Measurements from ENCODE around the gene MS4A4A. TPM values are rescaled to one million over a fixed set of nuclear protein-coding genes. Genes with fewer than 3 reads are reported as not detected.

The MS4A4A gene
- total and polyA plus RNA-seq, 2 of the 4 experiments (the other 2 are of a cell fraction) = not detected

DNA sequence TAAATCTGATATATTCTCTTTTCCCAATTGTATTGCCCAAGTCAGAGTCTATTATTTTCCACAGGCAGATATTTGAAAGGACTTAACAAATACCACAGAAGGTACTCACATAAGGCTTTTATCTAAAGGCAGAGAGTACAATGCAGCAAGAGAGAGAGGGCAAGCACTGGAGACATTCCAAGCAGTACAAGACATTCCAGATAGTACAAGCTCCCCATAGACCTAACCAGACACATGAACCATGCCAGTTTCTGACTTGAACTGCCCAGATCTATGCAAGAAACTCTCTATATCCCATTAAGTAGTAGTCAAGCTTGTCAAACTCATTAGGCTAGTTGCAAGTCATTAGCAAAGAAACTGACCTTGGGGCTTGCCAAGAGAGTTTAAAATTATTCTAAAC, 35.4 kb downstream of the MS4A4A start:
- in situ Hi-C loops (cut with MboI; ENCODE audit: low sequenced_read_pairs) = no loop called here

More for the DNA sequence above, 35.4 kb downstream of the MS4A4A start:
- DNase-seq (no peak), ATAC-seq (ENCODE audit: low read depth) (no peak)
- Histone ChIP-seq H3K79me1 (ENCODE audit: low read depth in 1 of 2, low read length in 2 of 2) (no peaks in the 10 kb centered on the region), H2BK15ac (ENCODE audit: low read depth, low read length) (no peak overlapping the region), H2AK9ac (replicated peaks; ENCODE audit: low read depth, low read length, poor library complexity) (no peak overlapping the region), H3K27ac (ENCODE audit: insufficient read depth, low read length) (no peak overlapping the region), H4K91ac (ENCODE audit: insufficient read depth, low read depth, low read length) (no peak overlapping the region), H3K4me2 (ENCODE audit: low read depth, low read length) (no peak overlapping the region), H4K8ac (ENCODE audit: low read depth in 2 of 2, low read length in 2 of 2) (no peak overlapping the region), H3K36me3 (ENCODE audit: control insufficient read depth, insufficient read depth, low read length) (no peaks in the 10 kb centered on the region), H3K9me3 (ENCODE audit: control insufficient read depth, insufficient read depth, low read length) (peaks cover 12% of the 10 kb centered on the region), H4K5ac (ENCODE audit: low read depth, low read length) (no peak overlapping the region), H3K4me1 (ENCODE audit: control insufficient read depth, insufficient read depth, low read length) (no peaks in the 10 kb centered on the region), H3K14ac (replicated peaks; ENCODE audit: low read depth, low read length) (no peak overlapping the region), H2BK20ac (ENCODE audit: low read depth, low read length) (no peak overlapping the region), H3K9ac (ENCODE audit: low read depth, low read length) (no peak overlapping the region), H3K18ac (ENCODE audit: low read depth, low read length) (no peak overlapping the region), H2BK5ac (ENCODE audit: low read depth, low read length, poor library complexity, severe bottlenecking) (no peak overlapping the region), H3K56ac (ENCODE audit: extremely low read depth, insufficient read depth, low read length) (no peak overlapping the region), H3K27me3 (ENCODE audit: control insufficient read depth, insufficient read depth, low read length) (no peaks in the 10 kb centered on the region), H3K9me1 (ENCODE audit: insufficient read depth, low read length) (no peaks in the 10 kb centered on the region), H4K20me1 (ENCODE audit: insufficient read depth, low read length) (no peaks in the 10 kb centered on the region), H3K4ac (ENCODE audit: low read depth, low read length) (no peak overlapping the region), H3K23ac (ENCODE audit: low read depth, low read length) (no peak overlapping the region), H2BK120ac (ENCODE audit: low read depth, low read length) (no peak overlapping the region), H2AFZ (replicated peaks; ENCODE audit: low read length, poor library complexity) (no peak overlapping the region), H2AK5ac (ENCODE audit: low read depth, low read length) (no peak overlapping the region), H3K4me3 (ENCODE audit: insufficient read depth, low read depth, low read length) (no peak overlapping the region)
- intact Hi-C loops (cut with micrococcal nuclease) = no loop called here
- POLR2A ChIA-PET (ENCODE audit: unreplicated experiment) = no interaction called here
- CTCF ChIA-PET = no interaction called here
- dilution Hi-C loops (cut with HindIII; ENCODE audit: low sequenced_read_pairs, unreplicated experiment) = no loop called here
- BruUV-seq (replicated peaks) = no TSS peak
- TF ChIP-seq RCOR1 (IDR thresholded peaks at IDR 0.05; ENCODE audit: insufficient replicate concordance, low read length) (no peak), SMC3 (IDR thresholded peaks at IDR 0.05; ENCODE audit: low read depth, low read length) (no peak), CTCF (conservative IDR thresholded peaks at IDR 0.05; ENCODE audit: low read depth, low read length) (no peak), FOS (IDR thresholded peaks at IDR 0.05; ENCODE audit: low read depth, low read length) (no peak), NFE2L2 (IDR thresholded peaks at IDR 0.05; ENCODE audit: low read depth, low read length) (no peak), CHD1 (IDR thresholded peaks at IDR 0.05; ENCODE audit: low read depth, low read length) (no peak), BHLHE40 (IDR thresholded peaks at IDR 0.05; ENCODE audit: low read depth, low read length) (no peak), RAD21 (IDR thresholded peaks at IDR 0.05; ENCODE audit: low read length) (no peak), POLR2A (IDR thresholded peaks at IDR 0.05; ENCODE audit: low read depth, low read length) (no peak)
- TF ChIP-seq, protein P1, sequence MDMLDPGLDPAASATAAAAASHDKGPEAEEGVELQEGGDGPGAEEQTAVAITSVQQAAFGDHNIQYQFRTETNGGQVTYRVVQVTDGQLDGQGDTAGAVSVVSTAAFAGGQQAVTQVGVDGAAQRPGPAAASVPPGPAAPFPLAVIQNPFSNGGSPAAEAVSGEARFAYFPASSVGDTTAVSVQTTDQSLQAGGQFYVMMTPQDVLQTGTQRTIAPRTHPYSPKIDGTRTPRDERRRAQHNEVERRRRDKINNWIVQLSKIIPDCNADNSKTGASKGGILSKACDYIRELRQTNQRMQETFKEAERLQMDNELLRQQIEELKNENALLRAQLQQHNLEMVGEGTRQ (IDR thresholded peaks at IDR 0.05; ENCODE audit: low read depth, low read length) = no peak

Measured in IMR-90 (cell line).